GM23338 (cell line): ENCODE data around the gene COL1A2. TPM values are rescaled to one million over a fixed set of nuclear protein-coding genes. Genes with fewer than 3 reads are reported as not detected.

Experiments
- ATAC-seq: fragments of 200-7000 bp; cut with Tn5 transposase; 3 replicates; pipeline ENCODE4 v1.9.1; 2020
- DNase-seq: peaks from one replicate; pipeline ENCODE4 v3.0.0-alpha.2; 2015; ENCODE audit warnings: low spot score
- H2AFZ ChIP-seq: fragments of 200-600 bp; sonication (generic); 2 replicates; pipeline ENCODE4 v1.8.0; 2016; ENCODE audit warnings: antibody characterized with exemption, mild to moderate bottlenecking, moderate library complexity
- H3F3A ChIP-seq: fragments of 200-600 bp; sonication (generic); replicated peaks from 2 replicates; pipeline ENCODE4 v1.8.0; 2017; ENCODE audit warnings: antibody characterized with exemption, mixed run types, low read depth
- H3K27ac ChIP-seq: fragments of 200-600 bp; sonication (generic); 2 replicates; pipeline ENCODE4 v1.6.1; 2016; ENCODE audit warnings: low read depth
- H3K27me3 ChIP-seq: fragments of 200-600 bp; sonication (generic); 2 replicates; pipeline ENCODE4 v1.8.0; 2016; ENCODE audit warnings: mild to moderate bottlenecking, mixed run types, moderate library complexity; ENCODE audit not compliant: insufficient read depth
- H3K36me3 ChIP-seq: fragments of 200-600 bp; sonication (generic); 2 replicates; pipeline ENCODE4 v1.8.0; 2016; ENCODE audit warnings: mild to moderate bottlenecking; ENCODE audit not compliant: insufficient read depth
- H3K4me1 ChIP-seq: fragments of 200-600 bp; sonication (generic); 2 replicates; pipeline ENCODE4 v1.8.0; 2016; ENCODE audit warnings: mild to moderate bottlenecking, moderate library complexity; ENCODE audit not compliant: insufficient read depth
- H3K4me2 ChIP-seq: fragments of 200-600 bp; sonication (generic); 2 replicates; pipeline ENCODE4 v1.7.1; 2017; ENCODE audit warnings: mixed run types
- H3K4me3 ChIP-seq: fragments of 200-600 bp; sonication (generic); 2 replicates; pipeline ENCODE4 v1.6.1; 2016; ENCODE audit warnings: mixed run types
- H3K79me2 ChIP-seq: fragments of 200-600 bp; sonication (generic); replicated peaks from 2 replicates; pipeline ENCODE4 v1.8.0; 2017; ENCODE audit warnings: mild to moderate bottlenecking; ENCODE audit not compliant: insufficient read depth
- H3K9me2 ChIP-seq: fragments of 200-600 bp; sonication (generic); 2 replicates; pipeline ENCODE4 v1.8.0; 2017; ENCODE audit not compliant: insufficient read depth
- H4K20me1 ChIP-seq: fragments of 200-600 bp; sonication (generic); replicated peaks from 2 replicates; pipeline ENCODE4 v1.8.0; 2017; ENCODE audit warnings: mild to moderate bottlenecking; ENCODE audit not compliant: insufficient read depth
- H3K27ac Mint-ChIP-seq: 2 replicates; pipeline ENCODE4 v1.8.0; 2020; ENCODE audit warnings: inconsistent platforms, mild to moderate bottlenecking, moderate library complexity, mixed read lengths
- H3K27me3 Mint-ChIP-seq: 3 replicates; pipeline ENCODE4 v1.8.0; 2022; ENCODE audit warnings: low read depth, mild to moderate bottlenecking, moderate library complexity, mixed read lengths, inconsistent platforms; ENCODE audit not compliant: insufficient read depth, poor library complexity
- H3K36me3 Mint-ChIP-seq: 3 replicates; pipeline ENCODE4 v1.8.0; 2021; ENCODE audit warnings: low read depth, mild to moderate bottlenecking, inconsistent platforms, moderate library complexity, mixed read lengths
- H3K4me1 Mint-ChIP-seq: 3 replicates; pipeline ENCODE4 v1.8.0; 2020; ENCODE audit warnings: mild to moderate bottlenecking, inconsistent platforms, mixed read lengths
- H3K4me3 Mint-ChIP-seq: 3 replicates; pipeline ENCODE4 v1.8.0; 2021; ENCODE audit warnings: moderate library complexity, mild to moderate bottlenecking, inconsistent platforms, mixed read lengths
- H3K9me3 Mint-ChIP-seq: 3 replicates; pipeline ENCODE4 v1.8.0; 2020; ENCODE audit warnings: moderate library complexity, mild to moderate bottlenecking, inconsistent platforms, mixed read lengths
- CREB1 ChIP-seq: fragments of 250-450 bp; sonication (Bioruptor Pico); IDR thresholded peaks from 2 replicates; pipeline ENCODE4 v1.5.0; 2020; ENCODE audit warnings: low read depth, mild to moderate bottlenecking, moderate library complexity
- ETS1 ChIP-seq: IDR thresholded peaks from 2 replicates; pipeline ENCODE4 v1.6.1; 2016; ENCODE audit warnings: antibody characterized with exemption
- EZH2 ChIP-seq: fragments of 200-600 bp; sonication (generic); IDR thresholded peaks from one replicate; pipeline ENCODE4 v1.8.0; 2017; ENCODE audit warnings: antibody characterized with exemption, mild to moderate bottlenecking, low read depth; ENCODE audit not compliant: unreplicated experiment
- EZH2phosphoT487 ChIP-seq: fragments of 200-600 bp; sonication (generic); IDR thresholded peaks from one replicate; pipeline ENCODE4 v1.8.1; 2018; ENCODE audit warnings: antibody characterized with exemption; ENCODE audit not compliant: unreplicated experiment
- JUNB ChIP-seq: IDR thresholded peaks from one replicate; pipeline ENCODE4 v1.6.1; 2016; ENCODE audit warnings: antibody characterized with exemption; ENCODE audit not compliant: unreplicated experiment
- NANOG ChIP-seq: IDR thresholded peaks from 2 replicates; pipeline ENCODE4 v1.6.1; 2016; ENCODE audit warnings: antibody characterized with exemption, borderline replicate concordance
- POLR2AphosphoS5 ChIP-seq: IDR thresholded peaks from 2 replicates; pipeline ENCODE4 v1.6.1; 2016; ENCODE audit warnings: antibody characterized with exemption, low read depth
- REST ChIP-seq: IDR thresholded peaks from one replicate; pipeline ENCODE4 v1.6.1; 2018; ENCODE audit warnings: antibody characterized with exemption; ENCODE audit not compliant: unreplicated experiment
- STAT1 ChIP-seq: IDR thresholded peaks from one replicate; pipeline ENCODE4 v1.6.1; 2016; ENCODE audit warnings: antibody characterized with exemption; ENCODE audit not compliant: unreplicated experiment
- ZNF114 ChIP-seq: fragments of 250-450 bp; sonication (Bioruptor Pico); IDR thresholded peaks from 2 replicates; pipeline ENCODE4 v1.5.0; 2020; ENCODE audit warnings: mild to moderate bottlenecking, moderate library complexity
- ZNF331 ChIP-seq: fragments of 250-450 bp; sonication (Bioruptor Pico); IDR thresholded peaks from 2 replicates; pipeline ENCODE4 v1.5.0; 2020; ENCODE audit warnings: low read depth, mild to moderate bottlenecking, moderate library complexity
- ZNF462 ChIP-seq: fragments of 250-450 bp; sonication (Bioruptor Pico); IDR thresholded peaks from 2 replicates; pipeline ENCODE4 v1.5.0; 2020; ENCODE audit warnings: mild to moderate bottlenecking, moderate library complexity
- polyA plus RNA-seq: library from polyadenylated mRNA; unstranded; fragments of >200 nt; fragmentation: Nextera tagmentation; extraction: Ambion mirVana; gene quantifications from 2 replicates; pipeline ENCODE4 v1.2.1, GENCODE V29; 2016
- total RNA-seq: library from RNA; depleted of rRNA; stranded (reverse); fragments of >200 nt; shearing (Covaris generic); gene quantifications from 2 replicates; pipeline ENCODE4 v1.2.3, GENCODE V29; 2014
- TF ChIP-seq, protein P1 (sequence below), 2 experiments: fragments of 200-600 bp in 1 of 2; sonication (generic) in 1 of 2; conservative IDR thresholded peaks; 2 replicates each; pipeline versions ENCODE4 v1.5.1 to v1.6.1; 2016 to 2017; ENCODE audit warnings: antibody characterized with exemption in 2 of 2, low read depth in 2 of 2, mild to moderate bottlenecking in 2 of 2, moderate library complexity in 1 of 2

COL1A2 gene
- total and polyA plus RNA-seq, 2 experiments from 2014 or later = 32.0 to 67.0 TPM

- peaks cover 64% of the 10 kb centered on the region for H3K36me3 Mint-ChIP-seq
- H4K20me1 ChIP-seq = no peaks in the 10 kb centered on the region
Observed at GRCh38 chr7:94421681-94422080, 27.0 kb downstream of the COL1A2 start.

More at GRCh38 chr7:94421681-94422080, 27.0 kb downstream of the COL1A2 start:
- Histone ChIP-seq H3K27ac (no peak overlapping the region), H3K9me2 (no peaks in the 10 kb centered on the region), H3K4me1 (no peaks in the 10 kb centered on the region), H3K4me2 (no peak overlapping the region), H3K4me3 (no peak overlapping the region), H3K36me3 (peaks cover 56% of the 10 kb centered on the region), H3F3A (no peaks in the 10 kb centered on the region), H3K79me2 (no peaks in the 10 kb centered on the region), H3K27me3 (no peaks in the 10 kb centered on the region), H2AFZ (no peak overlapping the region)
- no peak overlapping the region for H3K27ac Mint-ChIP-seq
- H3K27me3 Mint-ChIP-seq = peaks cover 2% of the 10 kb centered on the region
- no peak overlapping the region for H3K4me3 Mint-ChIP-seq
- TF ChIP-seq EZH2phosphoT487 (no peak), NANOG (no peak), JUNB (no peak), ETS1 (no peak), CREB1 (CRISPR knock-in tag) (no peak), EZH2 (no peak), ZNF462 (no peak), ZNF114 (CRISPR knock-in tag) (no peak), ZNF331 (CRISPR knock-in tag) (no peak), POLR2AphosphoS5 (no peak), STAT1 (no peak), REST (no peak)
- TF ChIP-seq, protein P1, sequence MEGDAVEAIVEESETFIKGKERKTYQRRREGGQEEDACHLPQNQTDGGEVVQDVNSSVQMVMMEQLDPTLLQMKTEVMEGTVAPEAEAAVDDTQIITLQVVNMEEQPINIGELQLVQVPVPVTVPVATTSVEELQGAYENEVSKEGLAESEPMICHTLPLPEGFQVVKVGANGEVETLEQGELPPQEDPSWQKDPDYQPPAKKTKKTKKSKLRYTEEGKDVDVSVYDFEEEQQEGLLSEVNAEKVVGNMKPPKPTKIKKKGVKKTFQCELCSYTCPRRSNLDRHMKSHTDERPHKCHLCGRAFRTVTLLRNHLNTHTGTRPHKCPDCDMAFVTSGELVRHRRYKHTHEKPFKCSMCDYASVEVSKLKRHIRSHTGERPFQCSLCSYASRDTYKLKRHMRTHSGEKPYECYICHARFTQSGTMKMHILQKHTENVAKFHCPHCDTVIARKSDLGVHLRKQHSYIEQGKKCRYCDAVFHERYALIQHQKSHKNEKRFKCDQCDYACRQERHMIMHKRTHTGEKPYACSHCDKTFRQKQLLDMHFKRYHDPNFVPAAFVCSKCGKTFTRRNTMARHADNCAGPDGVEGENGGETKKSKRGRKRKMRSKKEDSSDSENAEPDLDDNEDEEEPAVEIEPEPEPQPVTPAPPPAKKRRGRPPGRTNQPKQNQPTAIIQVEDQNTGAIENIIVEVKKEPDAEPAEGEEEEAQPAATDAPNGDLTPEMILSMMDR (conservative IDR thresholded peaks at IDR 0.05; ENCODE audit: low read depth in 2 of 2) = no peak
- ATAC-seq = no peak
- H3K9me3 Mint-ChIP-seq = no peaks in the 10 kb centered on the region
- no peak for DNase-seq
- H3K4me1 Mint-ChIP-seq = no peaks in the 10 kb centered on the region
